GM21423 (cell line): ENCODE data around the gene RCAN2.

Experiments used
- ATAC-seq: cut with Tn5 transposase; IDR thresholded peaks from one replicate; pipeline ENCODE4 v1.9.1; 2021; ENCODE audit warnings: mild to moderate bottlenecking, moderate library complexity; ENCODE audit not compliant: unreplicated experiment

Gene RCAN2

DNA sequence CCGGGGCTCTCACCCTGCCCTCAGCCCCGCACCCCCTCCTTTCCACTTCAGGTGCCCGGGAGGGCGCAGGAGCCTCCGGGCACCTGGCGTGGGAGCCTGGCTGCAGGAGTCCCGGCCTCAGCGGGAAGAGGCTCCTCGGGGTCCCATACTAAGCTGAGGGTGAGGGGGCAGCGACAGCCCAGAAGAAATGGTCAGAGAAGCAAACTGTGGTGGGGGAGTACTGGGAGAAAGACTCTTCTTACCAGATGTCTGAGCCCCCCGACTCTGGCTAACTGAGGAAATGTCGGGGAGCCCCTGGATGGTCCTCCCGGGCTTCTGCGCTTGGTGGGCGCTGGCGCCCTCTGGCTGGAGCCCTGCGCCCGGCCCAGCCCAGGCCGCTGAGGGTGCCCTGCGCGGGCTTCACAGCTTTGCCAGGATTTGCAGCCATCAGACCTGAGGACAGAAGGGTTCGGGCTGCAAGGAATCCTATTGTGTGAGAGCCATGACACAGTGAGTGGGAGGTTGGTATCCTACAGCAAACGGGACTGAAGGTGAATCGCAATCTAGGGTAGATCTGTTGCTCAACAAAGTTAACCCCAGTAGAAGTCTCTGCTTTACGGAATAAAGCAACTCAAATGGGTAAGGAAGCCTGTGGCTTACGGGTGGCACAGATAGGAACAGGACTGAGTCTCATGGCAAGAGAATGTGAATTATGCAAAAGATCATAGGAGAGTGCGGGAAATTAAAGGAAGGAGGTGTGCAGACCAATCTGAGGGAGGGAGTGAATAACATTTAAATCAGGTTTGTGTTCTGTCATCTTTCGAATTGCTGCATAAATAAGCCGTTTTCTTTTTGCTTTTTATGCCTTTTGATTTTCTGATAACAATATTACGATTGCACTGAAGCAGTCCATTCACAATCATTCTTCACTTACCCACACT, 639 bp upstream of the RCAN2 start:
- ATAC-seq = peak; percentile 45

DNA sequence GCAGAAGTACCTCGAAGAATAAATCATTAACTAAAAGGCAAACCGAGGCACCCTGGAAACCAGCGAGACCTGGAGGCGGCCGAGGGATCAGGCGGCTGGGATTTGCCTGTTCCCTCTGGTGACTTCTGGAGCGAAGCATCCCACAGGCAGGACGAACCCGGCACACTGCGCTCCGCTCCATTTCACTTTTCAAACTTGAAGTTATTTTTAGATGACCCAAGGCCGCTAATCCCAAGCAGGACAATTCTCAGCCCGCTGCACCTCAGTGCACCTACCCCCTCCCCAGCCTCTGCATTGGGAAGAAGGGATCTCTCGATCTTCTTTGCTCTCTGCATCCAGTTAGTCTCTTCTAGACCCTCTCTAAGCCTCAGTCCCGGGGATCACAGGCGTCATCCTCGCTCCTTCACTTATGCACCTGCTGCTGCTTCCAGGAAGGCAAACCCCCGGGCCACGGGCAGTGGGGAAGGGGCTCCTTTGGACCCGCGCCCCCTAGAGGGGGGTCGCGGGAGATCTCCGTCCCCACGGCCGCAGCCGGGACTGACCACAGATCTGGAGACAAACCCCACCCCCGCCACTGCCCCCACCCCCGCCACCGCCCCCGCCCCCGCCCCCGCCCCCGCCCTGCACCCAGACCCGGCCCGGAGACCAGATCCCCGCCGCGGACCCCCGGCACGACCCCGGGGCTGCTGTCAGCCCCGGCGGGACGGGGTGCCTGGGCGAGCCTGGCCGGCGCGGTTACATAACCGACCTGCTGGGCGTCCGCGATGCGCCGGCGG, 636 bp downstream of the RCAN2 start:
- no peak for ATAC-seq

- no peak for ATAC-seq
Observed at GRCh38 chr6:46486181-46486580, 5.1 kb downstream of the RCAN2 start.

DNA sequence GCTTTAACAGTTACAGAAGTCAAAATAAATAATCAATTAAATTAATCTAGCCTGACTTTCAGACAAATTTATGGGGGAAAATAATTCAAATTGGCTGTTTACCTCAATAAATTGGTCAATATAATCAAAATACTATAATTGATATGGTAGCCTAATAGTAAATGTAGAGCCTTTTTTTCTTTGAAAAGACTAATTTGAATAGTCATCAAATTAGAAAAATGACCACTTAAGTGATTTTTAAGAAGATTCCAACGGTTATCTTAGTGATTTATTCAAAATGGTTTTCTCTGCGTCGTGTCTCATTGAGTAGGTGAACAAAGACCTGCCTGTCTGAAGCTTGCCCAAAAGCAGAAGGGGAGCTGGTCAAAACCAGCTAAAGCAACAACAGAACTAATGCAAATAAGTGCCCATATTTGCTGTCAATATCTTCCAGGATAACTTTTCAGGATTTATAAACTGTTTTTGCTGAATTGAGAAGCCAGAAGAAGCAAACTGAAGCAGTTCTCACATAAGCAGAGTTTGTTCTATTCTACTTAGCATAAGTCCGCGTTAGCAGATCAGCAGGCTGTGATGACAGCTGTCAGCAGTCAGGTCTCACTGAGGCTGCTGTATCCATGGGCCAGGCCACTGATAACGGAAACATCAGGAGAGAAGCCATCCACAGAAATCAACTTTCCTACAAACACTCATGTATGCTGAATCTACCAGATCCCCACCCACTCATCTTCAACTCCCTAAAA, 7.0 kb downstream of the RCAN2 start:
- ATAC-seq = no peak

DNA sequence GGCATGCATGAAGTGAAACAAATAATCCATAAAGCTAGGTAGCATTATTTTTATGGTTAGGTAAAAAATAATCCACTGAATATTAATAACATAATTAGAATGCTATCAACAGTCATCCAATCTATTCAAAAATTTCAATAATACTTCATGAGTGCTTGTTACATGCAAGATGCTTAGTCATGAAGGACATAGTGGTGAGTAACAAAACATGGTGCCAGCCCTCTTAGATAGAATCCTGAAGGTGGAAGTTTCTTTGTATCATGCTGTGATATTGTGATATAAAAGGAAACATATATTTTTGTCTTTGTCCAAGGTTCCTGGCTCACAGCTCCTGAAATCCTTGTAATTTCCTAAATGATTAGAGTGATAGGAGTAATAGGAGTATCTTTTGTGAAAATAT, 14.9 kb downstream of the RCAN2 start:
- no peak for ATAC-seq

- no peak for ATAC-seq
Observed at GRCh38 chr6:46473881-46474280, 17.4 kb downstream of the RCAN2 start.

DNA sequence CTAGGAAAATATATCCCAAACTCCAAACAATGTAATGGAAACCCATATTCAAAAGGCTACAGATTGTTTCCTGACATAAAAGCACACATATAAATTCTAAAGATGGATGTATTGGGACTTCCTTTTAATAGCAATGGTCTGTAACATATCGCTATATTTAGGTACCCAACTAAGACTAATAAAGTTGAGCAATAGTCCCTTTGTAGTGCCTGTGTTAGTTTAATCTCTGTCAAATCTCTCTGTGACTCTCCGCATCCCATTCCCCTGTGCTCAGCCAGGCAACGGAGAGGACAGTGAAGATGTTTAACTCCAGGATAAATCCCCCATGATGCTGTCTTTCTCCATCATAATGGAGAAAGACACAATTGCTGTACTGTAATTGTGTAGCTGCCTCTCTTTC, 19.0 kb downstream of the RCAN2 start:
- ATAC-seq = no peak

- ATAC-seq = no peak
Observed at GRCh38 chr6:46469021-46469420, 22.2 kb downstream of the RCAN2 start.

GRCh38 chr6:46468403-46469010, 22.7 kb downstream of the RCAN2 start:
- ATAC-seq = no peak

GRCh38 chr6:46466570-46466969, 24.7 kb downstream of the RCAN2 start:
- ATAC-seq = no peak

- no peak for ATAC-seq
Observed at GRCh38 chr6:46465294-46466165, 25.7 kb downstream of the RCAN2 start.

DNA sequence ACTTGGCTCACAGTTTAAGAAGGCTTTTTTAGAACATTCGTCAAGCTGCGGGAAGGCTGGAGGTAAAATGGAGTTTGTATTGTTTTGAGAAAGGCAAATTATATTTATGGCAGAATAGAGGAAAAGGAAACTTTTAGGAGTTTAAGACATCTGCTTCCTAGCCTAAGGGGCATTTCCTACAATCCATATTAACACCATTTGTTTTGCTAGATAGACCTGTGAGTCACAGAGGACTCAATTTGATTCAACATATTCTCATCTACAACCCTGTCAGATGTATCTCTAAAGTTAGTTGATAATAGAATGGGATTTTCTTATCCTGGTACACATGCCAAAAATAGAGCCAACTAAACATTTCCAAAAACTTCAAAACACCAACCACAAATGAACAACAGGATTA, 35.0 kb downstream of the RCAN2 start:
- no peak for ATAC-seq

GRCh38 chr6:46454691-46455090, 36.6 kb downstream of the RCAN2 start:
- no peak for ATAC-seq

- no peak for ATAC-seq
Observed at GRCh38 chr6:46453741-46454316, 37.4 kb downstream of the RCAN2 start.

- ATAC-seq = no peak
Observed at GRCh38 chr6:46453216-46453615, 38.0 kb downstream of the RCAN2 start.

- ATAC-seq = no peak
Observed at GRCh38 chr6:46452312-46452917, 38.8 kb downstream of the RCAN2 start.

GRCh38 chr6:46451343-46451742, 39.9 kb downstream of the RCAN2 start:
- ATAC-seq = no peak

DNA sequence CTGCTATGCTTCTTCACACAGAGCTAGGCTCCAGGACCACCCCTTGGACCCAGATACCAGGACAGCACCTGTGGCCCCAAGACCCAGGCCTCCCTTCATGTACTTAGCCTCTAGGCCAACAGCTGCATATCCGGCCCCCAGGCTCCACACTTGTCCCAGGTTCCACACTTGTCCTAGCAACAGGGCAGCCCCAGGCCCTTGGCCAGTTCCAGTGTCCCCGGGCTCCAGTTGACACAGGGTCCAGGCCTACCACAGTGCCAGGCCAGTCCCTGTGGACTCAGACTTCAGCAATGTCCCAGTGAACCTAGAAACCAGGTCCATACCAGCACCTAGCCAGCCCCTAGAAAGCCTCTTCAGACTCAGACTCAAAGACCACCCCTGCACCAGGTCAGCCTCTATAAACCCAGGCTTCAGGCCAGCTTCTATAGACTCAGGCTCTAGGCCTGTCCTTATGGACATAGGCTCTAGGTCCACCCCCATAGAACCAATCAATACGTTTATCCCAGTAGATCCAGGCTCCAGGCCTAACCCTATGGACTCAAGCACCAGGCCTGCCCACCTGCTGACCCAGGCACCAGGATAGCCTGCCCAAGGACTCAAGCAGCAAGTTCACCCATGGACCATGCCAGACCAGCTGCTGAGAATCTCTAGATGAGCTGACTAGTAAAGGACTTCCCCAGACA, 46.3 kb downstream of the RCAN2 start:
- ATAC-seq = no peak

DNA sequence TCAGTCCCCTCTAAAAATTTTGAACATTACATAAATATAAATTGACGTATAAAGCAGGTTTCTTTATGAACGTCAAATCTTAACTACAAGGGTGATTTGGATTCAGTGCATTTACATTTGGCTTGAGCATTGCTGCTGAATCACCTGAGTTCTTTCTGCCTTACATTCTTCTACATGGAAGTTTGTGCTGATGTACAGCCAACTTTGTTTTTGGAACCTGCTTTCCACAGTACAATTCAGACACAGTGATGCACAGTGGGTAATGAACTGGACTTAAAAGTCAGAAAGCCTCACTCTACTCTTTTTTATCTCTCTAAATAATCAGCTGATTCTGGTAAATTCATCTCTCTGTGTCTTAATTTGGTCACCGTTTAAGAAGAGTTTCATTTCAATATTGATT, 47.6 kb downstream of the RCAN2 start:
- no peak for ATAC-seq
